ENCODE results near the gene AKR1D1.

AKR1D1 gene

DNA sequence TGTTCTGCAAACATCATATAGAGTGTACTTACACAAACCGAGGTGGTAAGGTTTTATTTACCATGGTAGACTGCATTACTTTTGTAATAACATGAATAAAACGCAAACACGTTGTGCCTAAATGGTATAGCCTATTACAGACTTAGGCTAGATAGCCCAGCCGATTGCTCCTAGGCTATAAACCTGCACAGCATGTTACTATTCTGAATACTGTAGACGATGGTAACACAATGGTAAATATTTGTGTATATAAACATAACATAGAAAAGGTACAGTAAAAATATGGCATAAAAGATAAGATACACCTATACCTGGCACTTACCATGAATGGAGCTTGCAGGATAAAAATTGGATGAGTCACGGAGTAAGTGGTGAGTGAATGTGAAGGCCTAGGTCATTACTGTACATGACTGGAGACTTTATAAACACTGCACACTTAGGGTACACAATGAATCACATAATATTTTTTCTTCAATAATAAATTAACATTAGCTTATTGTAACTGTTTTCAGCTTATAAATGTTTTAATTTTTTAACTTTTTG lies 16.3 kb downstream of the AKR1D1 start (continued):
- TF ChIP-seq PRDM1 (tag by site-specific recombination; IDR thresholded peaks at IDR 0.05), result no peak

DNA sequence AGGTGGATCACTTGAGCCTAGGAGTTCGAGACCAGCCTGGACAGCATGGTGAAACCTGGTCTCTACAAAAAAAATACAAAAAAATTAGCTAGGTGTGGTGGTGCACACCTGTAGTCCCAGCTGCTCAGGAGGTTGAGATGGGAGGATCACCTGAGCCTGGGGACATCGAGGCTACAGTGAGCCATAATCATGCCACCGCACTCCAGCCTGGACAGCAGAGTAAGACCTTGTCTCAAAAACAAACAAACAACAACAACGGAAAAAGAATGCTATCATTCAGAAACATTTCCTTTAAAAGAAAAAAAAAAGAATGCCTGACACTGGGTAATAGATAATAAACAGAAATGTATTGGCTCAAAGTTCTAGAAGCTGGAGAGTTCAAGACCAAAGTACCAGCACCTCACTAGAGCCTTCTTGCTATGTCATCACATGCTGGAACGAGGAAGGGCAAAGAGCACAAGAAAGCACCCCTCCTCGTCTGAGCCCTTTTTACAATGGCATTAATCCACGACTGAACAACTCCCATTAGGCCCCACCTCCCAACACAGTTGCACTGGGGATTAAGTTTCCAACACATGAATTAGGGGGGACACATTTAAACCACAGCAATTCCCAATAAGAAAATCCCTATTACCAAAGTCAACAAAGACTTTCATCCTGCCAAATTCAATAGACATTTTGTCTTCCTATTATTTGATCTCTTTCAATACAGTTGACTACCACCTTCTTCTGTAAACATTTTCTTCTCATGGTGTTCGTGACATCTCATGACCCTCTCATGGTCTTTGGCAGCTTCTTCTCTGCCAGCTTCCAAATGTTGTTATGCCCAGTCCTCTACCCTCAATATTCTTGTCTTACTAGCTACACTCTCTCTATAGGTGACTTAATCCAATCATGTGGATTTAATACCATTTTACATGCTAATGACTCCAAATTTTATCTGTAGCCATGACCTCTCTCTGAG lies 20.0 kb downstream of the AKR1D1 start:
- Histone ChIP-seq H3K4me3 (ENCODE audit: low read depth, low read length) (no peak overlapping the region), H3K4me1 (ENCODE audit: control insufficient read depth, insufficient read depth, low read length) (no peaks in the 10 kb centered on the region), H3K36me3 (ENCODE audit: control insufficient read depth in 2 of 2, insufficient read depth in 1 of 2, low read length in 2 of 2) (no peaks in the 10 kb centered on the region), H3K9me3 (ENCODE audit: control insufficient read depth, insufficient read depth, low read depth, low read length) (no peaks in the 10 kb centered on the region), H3K27ac (ENCODE audit: extremely low read depth, low read depth, low read length) (no peak overlapping the region)
- ChIA-PET CTCF (interaction anchor here (0.7 kb wide), 2 partner anchors 729 to 1230 kb away, joined by 3 to 5 read pairs; no protein-coding TSS in a partner anchor), POLR2A (no interaction called here)
- TF ChIP-seq ZBTB20 (tag by site-specific recombination; IDR thresholded peaks at IDR 0.05) (no peak), GLI2 (tag by site-specific recombination; IDR thresholded peaks at IDR 0.05; ENCODE audit: borderline replicate concordance, low read depth) (no peak), EGR2 (tag by site-specific recombination; IDR thresholded peaks at IDR 0.05; ENCODE audit: low read depth) (no peak), BCL11B (tag by site-specific recombination; IDR thresholded peaks at IDR 0.05; ENCODE audit: low read depth) (no peak), REPIN1 (tag by site-specific recombination; IDR thresholded peaks at IDR 0.05; ENCODE audit: low read depth) (no peak), ZNF660 (tag by site-specific recombination; IDR thresholded peaks at IDR 0.05) (no peak)
- TF ChIP-seq, protein P1, sequence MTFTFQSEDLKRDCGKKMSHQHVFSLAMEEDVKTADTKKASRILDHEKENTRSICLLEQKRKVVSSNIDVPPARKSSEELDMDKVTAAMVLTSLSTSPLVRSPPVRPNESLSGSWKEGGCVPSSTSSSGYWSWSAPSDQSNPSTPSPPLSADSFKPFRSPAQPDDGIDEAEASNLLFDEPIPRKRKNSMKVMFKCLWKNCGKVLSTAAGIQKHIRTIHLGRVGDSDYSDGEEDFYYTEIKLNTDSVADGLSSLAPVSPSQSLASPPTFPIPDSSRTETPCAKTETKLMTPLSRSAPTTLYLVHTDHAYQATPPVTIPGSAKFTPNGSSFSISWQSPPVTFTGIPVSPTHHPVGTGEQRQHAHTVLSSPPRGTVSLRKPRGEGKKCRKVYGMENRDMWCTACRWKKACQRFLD (tag by site-specific recombination; IDR thresholded peaks at IDR 0.05), result no peak
- TF ChIP-seq, protein P2, sequence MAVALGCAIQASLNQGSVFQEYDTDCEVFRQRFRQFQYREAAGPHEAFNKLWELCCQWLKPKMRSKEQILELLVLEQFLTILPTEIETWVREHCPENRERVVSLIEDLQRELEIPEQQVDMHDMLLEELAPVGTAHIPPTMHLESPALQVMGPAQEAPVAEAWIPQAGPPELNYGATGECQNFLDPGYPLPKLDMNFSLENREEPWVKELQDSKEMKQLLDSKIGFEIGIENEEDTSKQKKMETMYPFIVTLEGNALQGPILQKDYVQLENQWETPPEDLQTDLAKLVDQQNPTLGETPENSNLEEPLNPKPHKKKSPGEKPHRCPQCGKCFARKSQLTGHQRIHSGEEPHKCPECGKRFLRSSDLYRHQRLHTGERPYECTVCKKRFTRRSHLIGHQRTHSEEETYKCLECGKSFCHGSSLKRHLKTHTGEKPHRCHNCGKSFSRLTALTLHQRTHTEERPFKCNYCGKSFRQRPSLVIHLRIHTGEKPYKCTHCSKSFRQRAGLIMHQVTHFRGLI (tag by site-specific recombination; IDR thresholded peaks at IDR 0.05), result no peak
- TF ChIP-seq, protein P3, sequence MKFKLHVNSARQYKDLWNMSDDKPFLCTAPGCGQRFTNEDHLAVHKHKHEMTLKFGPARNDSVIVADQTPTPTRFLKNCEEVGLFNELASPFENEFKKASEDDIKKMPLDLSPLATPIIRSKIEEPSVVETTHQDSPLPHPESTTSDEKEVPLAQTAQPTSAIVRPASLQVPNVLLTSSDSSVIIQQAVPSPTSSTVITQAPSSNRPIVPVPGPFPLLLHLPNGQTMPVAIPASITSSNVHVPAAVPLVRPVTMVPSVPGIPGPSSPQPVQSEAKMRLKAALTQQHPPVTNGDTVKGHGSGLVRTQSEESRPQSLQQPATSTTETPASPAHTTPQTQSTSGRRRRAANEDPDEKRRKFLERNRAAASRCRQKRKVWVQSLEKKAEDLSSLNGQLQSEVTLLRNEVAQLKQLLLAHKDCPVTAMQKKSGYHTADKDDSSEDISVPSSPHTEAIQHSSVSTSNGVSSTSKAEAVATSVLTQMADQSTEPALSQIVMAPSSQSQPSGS (tag by site-specific recombination; IDR thresholded peaks at IDR 0.05; ENCODE audit: low read depth), result no peak
- TF ChIP-seq, protein P4, sequence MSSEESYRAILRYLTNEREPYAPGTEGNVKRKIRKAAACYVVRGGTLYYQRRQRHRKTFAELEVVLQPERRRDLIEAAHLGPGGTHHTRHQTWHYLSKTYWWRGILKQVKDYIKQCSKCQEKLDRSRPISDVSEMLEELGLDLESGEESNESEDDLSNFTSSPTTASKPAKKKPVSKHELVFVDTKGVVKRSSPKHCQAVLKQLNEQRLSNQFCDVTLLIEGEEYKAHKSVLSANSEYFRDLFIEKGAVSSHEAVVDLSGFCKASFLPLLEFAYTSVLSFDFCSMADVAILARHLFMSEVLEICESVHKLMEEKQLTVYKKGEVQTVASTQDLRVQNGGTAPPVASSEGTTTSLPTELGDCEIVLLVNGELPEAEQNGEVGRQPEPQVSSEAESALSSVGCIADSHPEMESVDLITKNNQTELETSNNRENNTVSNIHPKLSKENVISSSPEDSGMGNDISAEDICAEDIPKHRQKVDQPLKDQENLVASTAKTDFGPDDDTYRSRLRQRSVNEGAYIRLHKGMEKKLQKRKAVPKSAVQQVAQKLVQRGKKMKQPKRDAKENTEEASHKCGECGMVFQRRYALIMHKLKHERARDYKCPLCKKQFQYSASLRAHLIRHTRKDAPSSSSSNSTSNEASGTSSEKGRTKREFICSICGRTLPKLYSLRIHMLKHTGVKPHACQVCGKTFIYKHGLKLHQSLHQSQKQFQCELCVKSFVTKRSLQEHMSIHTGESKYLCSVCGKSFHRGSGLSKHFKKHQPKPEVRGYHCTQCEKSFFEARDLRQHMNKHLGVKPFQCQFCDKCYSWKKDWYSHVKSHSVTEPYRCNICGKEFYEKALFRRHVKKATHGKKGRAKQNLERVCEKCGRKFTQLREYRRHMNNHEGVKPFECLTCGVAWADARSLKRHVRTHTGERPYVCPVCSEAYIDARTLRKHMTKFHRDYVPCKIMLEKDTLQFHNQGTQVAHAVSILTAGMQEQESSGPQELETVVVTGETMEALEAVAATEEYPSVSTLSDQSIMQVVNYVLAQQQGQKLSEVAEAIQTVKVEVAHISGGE (tag by site-specific recombination; conservative IDR thresholded peaks at IDR 0.05; ENCODE audit: low read depth), result no peak

DNA sequence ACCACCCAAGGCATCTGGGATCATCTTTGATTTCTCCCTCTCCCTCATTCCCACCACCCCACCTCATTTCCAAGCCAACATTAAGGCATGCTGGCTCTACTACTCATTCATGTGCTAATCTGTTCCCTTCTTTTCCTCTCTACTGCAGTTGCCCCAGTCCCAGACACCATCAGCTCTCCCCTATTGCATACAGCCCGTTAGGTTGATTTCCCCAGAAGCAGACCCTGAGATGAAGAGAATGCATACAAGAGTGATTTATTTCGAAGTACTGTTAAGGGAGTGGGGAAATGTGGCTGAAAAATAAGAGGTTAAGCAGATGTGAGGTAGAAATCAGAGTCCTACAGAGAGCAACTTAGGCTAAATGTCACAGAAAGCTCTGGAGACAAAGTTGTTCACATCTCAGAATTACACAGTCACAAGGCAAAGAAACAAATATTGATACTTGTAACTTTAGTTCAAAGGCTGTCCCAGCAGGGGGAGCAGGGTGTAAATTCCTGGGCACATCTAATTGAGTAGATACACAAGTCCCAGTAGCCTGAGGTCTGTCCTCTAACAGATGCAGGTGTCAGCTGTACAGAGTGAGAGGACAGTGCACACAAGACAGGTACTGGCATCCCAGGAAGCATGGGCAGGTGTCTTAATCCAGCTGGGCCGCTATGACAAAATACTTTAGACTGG lies 20.9 kb downstream of the AKR1D1 start:
- Histone ChIP-seq H3K9me3 (ENCODE audit: control insufficient read depth, insufficient read depth, low read depth, low read length) (no peaks in the 10 kb centered on the region), H3K4me3 (ENCODE audit: low read depth, low read length) (no peak overlapping the region), H3K27ac (ENCODE audit: extremely low read depth, low read depth, low read length) (no peak overlapping the region), H3K36me3 (ENCODE audit: control insufficient read depth in 2 of 2, insufficient read depth in 1 of 2, low read length in 2 of 2) (no peaks in the 10 kb centered on the region), H3K4me1 (ENCODE audit: control insufficient read depth, insufficient read depth, low read length) (no peaks in the 10 kb centered on the region)
- no peak for TF ChIP-seq ZFP37 (tag by site-specific recombination; IDR thresholded peaks at IDR 0.05)
- no peak for TF ChIP-seq ZBTB1 (tag by site-specific recombination; IDR thresholded peaks at IDR 0.05)
- TF ChIP-seq ZNF211 (tag by site-specific recombination; IDR thresholded peaks at IDR 0.05; ENCODE audit: low read depth), result no peak
- CTCF ChIA-PET, result no interaction called here
- POLR2A ChIA-PET, result no interaction called here

Data from HEK293 (cell line).